ENCODE results near the gene ZNRF1.

The ZNRF1 gene

GRCh38 chr16:75160386-75160785 is 161.6 kb downstream of the ZNRF1 start (continued):
- TF ChIP-seq, protein P1, sequence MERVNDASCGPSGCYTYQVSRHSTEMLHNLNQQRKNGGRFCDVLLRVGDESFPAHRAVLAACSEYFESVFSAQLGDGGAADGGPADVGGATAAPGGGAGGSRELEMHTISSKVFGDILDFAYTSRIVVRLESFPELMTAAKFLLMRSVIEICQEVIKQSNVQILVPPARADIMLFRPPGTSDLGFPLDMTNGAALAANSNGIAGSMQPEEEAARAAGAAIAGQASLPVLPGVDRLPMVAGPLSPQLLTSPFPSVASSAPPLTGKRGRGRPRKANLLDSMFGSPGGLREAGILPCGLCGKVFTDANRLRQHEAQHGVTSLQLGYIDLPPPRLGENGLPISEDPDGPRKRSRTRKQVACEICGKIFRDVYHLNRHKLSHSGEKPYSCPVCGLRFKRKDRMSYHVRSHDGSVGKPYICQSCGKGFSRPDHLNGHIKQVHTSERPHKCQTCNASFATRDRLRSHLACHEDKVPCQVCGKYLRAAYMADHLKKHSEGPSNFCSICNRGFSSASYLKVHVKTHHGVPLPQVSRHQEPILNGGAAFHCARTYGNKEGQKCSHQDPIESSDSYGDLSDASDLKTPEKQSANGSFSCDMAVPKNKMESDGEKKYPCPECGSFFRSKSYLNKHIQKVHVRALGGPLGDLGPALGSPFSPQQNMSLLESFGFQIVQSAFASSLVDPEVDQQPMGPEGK (CRISPR knock-in tag; IDR thresholded peaks at IDR 0.05; ENCODE audit: borderline replicate concordance), result no peak

All from SK-N-SH treated with all-trans-retinoic acid at 6 μM for 48 hours (cell line).